ENCODE data around the gene ELAPOR2.
"Not testable (repeated sequence)": the region's sequence is repeated elsewhere in the genome, so short reads cannot be mapped to it uniquely, and the experiment has no call there.

The ELAPOR2 gene

GRCh38 chr7:87039691-87040299 is 19.7 kb downstream of the ELAPOR2 start:
- DNase-seq = not testable (repeated sequence)

GRCh38 chr7:87038993-87039690 is 20.3 kb downstream of the ELAPOR2 start:
- DNase-seq = no peak

DNA sequence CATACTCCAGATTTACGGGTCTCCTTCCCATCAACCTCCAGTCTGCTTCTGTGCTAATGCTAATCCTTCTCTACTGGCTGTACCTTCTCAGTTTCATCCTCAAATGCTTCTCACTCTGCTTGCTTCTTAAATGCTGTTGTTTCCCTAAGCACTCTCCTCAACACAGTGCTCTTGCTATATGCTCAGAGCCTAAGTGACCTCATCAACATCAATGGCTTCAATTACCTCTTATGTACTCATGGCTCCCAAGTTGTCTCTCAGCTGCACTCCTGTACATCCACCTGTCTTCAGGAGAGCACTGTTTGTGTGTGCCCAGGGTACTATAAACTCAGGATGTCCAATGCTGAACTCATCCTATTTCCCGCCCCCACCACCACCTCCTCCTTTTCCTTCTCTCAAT is 22.5 kb downstream of the ELAPOR2 start:
- no peak for DNase-seq

DNA sequence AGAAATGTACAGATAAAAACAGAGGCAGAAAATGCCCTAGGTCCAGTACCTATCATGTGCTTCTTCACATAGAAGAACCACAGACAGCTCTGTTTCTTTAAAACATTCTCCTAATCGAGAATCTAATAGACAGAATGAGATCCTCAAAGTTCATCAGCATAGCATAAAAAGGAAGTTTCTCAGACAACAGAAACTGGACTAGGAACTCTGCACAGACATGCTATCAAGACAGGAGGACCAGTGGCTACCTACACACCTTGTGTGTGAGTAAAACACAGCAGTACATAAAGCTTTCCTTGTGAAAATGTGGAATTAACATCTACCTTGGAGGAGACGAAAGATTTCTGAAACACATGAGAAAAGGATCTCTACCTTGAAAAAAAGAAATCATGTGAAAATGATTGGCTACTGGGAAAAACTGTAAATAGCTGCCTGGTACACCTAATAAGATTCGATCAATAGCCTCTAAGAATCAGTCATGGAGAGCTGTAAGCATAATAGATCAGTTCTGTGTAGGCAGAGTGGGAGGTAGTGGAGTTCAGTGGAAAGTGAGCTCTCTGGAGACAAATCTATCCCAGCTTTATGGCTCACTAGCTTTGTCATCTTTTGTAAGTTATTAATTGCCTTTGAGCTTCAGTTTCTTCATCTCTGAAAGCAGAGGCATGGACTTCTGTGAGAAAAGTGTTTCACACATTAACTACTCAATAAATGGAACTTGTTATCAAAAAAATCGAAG is 26.7 kb downstream of the ELAPOR2 start:
- no peak for DNase-seq

- no peak for DNase-seq
These were observed 30.4 kb downstream of the ELAPOR2 start for GRCh38 chr7:87029078-87029477.

- DNase-seq = no peak
These were observed 30.8 kb downstream of the ELAPOR2 start for GRCh38 chr7:87028636-87029035.

DNA sequence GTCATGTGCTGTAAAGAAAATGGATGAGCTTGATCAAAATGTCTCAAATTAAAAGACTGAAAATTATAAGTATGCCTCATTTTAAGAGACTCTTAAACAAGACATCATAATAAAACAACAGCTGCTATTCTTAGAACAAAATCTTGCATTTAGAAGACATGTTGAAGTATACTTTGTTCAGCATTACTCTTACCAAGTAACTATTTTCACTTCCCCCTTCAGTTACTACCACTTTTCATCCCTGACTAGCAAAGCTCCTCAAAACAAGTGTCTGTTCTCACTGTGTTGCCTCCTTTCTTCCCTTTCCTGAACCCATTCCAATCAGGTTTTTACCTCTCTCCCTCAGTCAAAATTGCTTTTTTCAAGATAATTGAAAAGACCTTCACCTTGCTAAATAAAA is 31.6 kb downstream of the ELAPOR2 start:
- no peak for DNase-seq

DNA sequence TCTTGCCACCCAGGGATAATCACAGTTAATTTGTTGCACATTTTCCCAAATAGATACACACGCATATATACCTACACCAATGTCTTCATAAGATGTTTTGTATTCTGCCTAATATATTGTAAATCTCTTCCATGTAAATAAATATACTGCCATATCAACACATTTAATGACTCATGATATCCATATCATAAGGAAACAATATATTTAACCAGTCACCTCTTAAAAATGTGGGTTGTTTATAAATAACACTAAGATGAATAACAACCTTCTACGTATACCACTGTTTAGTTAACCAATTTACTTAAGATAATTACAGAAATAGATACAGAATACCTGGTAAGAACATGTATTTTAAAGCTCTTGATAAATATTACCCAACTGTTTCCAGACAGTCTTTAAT is 38.2 kb downstream of the ELAPOR2 start:
- no peak for DNase-seq

DNA sequence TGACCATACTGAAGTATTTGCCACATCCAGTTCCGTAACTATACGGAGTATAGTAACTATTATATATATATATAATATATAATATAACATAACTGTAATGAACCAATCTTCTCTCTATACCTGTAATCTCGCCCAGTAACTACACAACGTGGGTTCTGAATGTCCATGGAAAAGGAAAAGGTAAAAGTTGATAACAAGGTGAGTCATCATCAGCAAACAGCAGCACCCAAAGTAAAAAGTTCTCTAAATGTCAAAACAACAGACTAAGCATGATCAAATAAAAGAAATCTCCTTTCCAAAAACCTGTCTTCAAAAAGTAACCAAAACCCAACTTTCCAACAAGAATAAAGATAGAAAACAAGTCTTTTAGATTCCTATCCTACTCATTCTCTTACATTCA is 42.8 kb downstream of the ELAPOR2 start:
- no peak for DNase-seq

GRCh38 chr7:87013840-87014190 is 45.6 kb downstream of the ELAPOR2 start:
- no peak for DNase-seq

DNA sequence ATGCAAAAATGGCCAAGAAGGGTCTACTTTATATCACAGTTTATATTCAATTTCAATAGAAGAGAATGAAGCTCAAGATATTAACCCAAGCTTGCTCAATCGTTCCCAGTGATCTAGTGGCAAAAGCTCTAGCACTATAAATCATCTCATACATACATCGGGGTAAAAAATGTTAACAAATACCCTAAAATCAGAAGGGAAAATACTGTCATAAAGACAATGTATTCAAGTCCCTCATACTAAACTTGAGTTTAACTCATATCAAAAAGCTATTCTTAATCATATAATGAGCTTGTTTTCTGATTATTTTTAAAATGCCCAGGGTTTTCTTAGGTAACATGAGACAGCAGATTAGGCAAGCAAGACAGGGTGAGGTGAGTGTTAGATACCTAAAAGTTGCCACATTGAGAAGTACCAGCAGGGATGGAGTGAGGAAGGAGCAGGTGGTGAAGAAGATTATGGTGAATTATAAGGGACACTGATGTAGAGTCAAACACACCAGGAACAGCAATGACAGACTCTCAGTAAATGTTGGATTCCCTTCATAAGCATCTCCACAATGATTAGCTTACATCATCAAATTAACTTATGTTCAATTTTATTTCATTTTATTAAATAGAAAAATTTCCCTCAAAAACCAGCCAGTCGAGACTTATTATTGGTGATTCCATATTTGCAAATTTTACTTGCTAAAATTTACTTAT is 46.2 kb downstream of the ELAPOR2 start:
- no peak for DNase-seq
